CMK (cell line): Measurements from ENCODE around the gene SETD1B.

ENCODE experiments used
- DNase-seq: peaks from one replicate; pipeline ENCODE4 v3.0.0-alpha.2; 2010; ENCODE audit warnings: low read depth

SETD1B gene

GRCh38 chr12:121807642-121808347 lies 4.0 kb downstream of the SETD1B start:
- no peak for DNase-seq

DNA sequence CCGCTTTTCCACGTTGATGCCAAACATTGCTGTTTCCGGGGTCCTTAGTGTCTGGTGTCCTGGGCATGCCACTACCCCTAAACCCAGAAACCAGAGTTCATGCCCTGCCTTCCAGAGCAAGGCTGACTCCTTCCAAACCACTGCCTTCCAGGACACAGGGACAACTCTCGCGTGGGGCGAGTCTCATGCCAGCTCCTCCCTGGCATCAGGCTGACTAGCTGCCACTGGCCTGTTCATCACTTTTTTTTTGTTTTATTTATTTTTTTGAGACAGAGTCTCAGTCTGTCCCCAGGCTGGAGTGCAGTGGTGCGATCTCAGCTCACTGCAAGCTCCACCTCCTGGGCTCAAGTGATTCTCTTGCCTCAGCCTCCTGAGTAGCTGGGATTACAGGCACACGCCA lies 4.8 kb downstream of the SETD1B start:
- no peak for DNase-seq

DNA sequence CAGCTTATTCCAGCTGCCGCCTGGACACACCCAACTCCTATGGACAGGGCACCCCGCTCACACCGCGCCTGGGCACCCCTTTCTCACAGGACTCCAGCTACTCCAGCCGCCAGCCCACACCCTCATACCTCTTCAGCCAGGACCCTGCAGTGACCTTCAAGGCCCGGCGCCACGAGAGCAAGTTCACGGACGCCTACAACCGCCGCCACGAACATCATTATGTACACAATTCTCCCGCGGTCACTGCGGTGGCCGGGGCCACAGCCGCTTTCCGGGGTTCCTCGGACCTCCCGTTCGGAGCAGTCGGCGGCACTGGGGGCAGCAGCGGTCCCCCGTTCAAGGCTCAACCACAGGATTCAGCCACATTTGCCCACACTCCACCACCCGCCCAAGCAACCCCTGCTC lies 5.9 kb downstream of the SETD1B start:
- no peak for DNase-seq

DNA sequence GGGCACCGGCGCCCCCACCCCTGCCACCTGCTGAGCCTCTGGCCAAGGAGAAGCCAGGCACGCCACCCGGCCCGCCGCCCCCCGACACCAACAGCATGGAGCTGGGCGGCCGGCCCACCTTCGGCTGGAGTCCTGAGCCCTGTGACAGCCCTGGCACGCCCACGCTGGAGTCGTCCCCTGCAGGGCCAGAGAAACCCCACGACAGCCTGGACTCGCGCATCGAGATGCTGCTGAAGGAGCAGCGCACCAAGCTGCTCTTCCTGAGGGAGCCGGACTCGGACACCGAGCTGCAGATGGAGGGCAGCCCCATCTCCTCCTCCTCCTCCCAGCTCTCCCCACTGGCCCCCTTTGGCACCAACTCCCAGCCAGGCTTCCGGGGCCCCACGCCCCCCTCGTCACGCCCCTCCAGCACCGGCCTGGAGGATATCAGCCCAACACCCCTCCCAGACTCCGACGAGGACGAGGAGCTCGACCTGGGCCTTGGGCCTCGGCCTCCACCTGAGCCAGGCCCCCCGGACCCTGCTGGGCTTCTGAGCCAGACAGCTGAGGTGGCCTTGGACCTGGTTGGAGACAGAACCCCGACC lies 6.5 kb downstream of the SETD1B start:
- no peak for DNase-seq

DNA sequence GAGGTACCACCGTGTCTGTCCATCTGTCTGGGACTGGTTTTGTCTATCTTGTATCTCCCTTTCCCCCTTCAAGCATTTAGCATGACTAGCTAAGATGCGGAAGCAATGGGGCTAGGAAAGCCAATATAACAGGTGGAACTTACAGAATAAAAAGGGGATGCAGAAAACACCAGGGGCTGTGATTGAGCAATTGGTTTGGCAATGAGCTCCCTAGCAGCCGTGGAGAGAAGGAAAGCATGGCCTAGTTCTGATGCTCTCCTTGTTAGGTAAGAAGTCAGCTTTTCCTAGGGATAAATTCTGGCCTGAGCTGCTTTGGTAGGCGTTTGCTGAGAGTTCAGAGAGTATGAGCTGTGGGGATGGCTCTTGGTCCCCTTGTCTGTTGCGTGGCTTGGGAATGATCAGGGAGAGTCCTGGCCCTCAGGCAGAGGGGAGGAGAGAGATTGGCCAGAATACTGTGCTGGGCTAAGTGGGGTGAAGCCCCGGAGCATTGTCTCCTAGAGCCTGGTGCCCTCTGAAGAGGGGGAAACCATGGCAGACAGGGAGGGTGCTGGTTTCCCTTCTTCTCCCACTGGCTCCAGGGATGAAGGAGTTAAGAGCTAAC lies 7.1 kb downstream of the SETD1B start:
- DNase-seq, result no peak

GRCh38 chr12:121811434-121812319 lies 7.9 kb downstream of the SETD1B start:
- DNase-seq, result no peak

DNA sequence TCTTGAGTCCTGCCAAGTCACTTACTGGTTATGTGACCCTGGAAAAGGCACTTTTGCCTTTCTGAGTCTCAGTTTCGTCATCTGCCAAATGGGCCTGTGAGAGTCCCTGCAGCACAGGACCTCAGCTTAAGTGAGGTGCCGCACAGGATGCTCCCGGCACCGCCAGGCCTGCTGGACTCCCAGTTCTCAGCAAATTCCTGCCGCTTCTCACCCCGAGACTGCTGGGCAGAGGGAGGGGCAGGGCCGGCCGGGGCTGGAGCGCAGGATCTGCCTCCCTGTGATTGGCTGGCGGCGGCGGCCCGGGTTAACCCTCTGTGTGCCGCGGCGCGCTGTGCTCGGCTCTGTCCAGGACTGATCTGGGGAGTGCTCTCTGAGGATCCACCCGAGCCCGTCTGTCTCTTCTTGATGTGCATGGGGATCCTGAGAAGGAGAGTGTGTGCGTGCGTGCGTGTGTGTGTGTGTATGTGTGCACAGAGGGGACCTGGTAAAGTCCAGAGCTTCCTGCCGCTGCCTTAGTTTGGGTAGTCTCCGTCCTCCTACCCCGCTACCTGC lies 8.6 kb downstream of the SETD1B start:
- no peak for DNase-seq

- no peak for DNase-seq
These were observed 9.4 kb downstream of the SETD1B start for GRCh38 chr12:121812921-121813896.

GRCh38 chr12:121813951-121814350 lies 10.1 kb downstream of the SETD1B start:
- DNase-seq, result no peak

GRCh38 chr12:121814429-121815119 lies 10.8 kb downstream of the SETD1B start:
- no peak for DNase-seq

GRCh38 chr12:121815263-121815662 lies 11.5 kb downstream of the SETD1B start:
- no peak for DNase-seq

- no peak for DNase-seq
These were observed 13.3 kb downstream of the SETD1B start for GRCh38 chr12:121816925-121817647.

- no peak for DNase-seq
These were observed 13.8 kb downstream of the SETD1B start for GRCh38 chr12:121817648-121818043.

DNA sequence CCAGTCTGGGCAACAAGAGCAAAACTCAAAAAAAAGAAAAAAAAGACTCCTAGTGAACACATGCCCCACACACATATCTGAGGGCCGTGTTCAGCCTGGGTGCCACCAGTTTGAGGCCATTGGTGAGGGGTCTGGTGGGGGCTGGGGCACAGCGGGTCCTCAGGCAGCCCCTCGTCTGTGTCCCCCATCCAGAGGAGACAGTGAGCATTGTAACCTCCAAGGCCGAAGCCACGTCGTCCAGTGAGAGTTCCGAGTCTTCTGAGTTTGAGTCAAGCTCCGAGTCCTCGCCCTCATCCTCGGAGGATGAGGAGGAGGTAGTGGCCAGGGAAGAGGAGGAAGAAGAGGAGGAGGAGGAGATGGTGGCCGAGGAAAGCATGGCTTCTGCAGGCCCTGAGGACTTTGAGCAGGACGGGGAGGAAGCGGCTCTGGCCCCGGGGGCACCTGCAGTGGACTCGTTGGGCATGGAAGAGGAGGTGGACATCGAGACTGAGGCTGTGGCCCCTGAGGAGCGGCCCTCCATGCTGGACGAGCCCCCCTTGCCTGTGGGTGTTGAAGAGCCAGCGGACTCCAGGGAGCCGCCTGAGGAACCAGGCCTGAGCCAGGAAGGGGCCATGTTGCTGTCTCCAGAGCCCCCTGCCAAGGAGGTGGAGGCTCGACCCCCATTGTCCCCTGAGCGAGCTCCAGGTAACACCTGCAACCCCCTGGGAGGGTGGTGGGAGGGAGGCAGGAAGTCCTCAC lies 15.6 kb downstream of the SETD1B start:
- no peak for DNase-seq

DNA sequence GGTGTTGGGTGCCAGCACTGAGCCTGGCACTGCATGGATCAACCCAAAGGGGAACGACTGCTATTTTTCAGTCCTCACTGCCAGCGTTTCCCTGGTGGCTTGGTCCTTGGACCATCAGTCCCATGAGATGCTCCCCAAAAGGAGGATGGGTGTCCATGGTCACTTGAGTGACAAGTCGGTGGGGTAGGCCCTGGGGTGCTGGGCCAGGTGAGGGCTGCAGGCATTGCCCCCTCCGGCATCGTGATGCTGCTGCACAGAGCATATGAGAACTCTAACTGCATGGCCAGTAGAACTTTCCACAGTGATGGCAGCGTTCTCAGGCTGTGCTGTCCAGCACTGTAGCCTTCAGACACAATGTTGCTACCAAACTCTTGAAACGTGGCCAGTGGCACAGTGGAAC lies 16.2 kb downstream of the SETD1B start:
- no peak for DNase-seq

DNA sequence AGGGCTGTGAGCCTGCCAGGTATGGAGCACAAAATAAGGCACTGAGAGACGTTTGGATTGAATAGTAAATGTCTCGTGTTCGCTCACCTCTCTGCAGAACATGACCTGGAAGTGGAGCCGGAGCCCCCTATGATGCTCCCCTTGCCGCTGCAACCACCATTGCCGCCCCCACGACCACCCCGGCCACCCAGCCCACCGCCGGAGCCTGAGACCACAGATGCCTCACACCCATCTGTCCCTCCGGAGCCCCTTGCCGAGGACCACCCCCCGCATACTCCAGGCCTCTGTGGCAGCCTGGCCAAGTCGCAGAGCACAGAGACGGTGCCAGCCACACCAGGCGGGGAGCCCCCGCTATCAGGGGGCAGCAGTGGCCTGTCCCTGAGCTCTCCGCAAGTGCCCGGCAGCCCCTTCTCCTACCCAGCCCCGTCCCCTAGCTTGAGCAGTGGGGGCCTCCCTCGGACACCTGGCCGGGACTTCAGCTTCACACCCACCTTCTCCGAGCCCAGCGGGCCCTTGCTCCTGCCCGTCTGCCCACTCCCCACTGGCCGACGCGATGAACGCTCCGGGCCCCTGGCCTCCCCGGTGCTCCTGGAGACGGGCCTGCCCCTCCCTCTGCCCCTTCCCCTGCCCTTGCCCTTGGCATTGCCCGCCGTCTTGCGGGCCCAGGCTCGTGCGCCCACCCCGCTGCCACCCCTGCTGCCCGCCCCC lies 18.7 kb downstream of the SETD1B start:
- DNase-seq, result no peak

DNA sequence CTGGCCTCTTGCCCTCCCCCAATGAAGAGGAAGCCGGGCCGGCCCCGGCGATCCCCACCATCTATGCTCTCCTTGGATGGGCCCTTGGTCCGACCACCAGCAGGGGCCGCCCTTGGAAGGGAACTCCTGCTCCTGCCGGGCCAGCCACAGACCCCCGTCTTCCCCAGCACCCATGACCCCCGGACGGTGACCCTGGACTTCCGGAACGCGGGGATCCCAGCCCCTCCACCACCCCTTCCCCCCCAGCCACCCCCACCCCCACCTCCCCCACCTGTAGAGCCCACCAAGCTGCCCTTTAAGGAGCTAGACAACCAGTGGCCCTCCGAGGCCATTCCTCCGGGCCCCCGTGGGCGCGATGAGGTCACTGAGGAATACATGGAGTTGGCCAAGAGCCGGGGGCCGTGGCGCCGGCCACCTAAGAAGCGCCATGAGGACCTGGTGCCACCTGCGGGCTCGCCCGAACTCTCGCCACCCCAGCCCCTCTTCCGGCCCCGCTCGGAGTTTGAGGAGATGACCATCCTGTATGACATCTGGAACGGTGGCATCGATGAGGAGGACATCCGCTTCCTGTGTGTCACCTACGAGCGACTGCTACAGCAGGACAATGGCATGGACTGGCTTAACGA lies 19.4 kb downstream of the SETD1B start:
- DNase-seq, result no peak

- DNase-seq, result no peak
These were observed 19.9 kb downstream of the SETD1B start for GRCh38 chr12:121823727-121824115.
